ENCODE results near the gene GRM2. TPM values are rescaled to one million over a fixed set of nuclear protein-coding genes. Genes with fewer than 3 reads are reported as not detected.

GRM2 gene
- total and polyA plus RNA-seq, 2 of the 8 experiments (the other 6 are each of a cell fraction or from before 2014, with no cell fraction given), result 3.9 to 10.5 TPM

- peak in 1 of 2 experiments; percentile 33 for DNase-seq (ENCODE audit: low read depth in 1 of 2, low spot score in 2 of 2)
- Histone ChIP-seq H3K56ac (replicated peaks; ENCODE audit: insufficient read length, low read depth, low read length) (no peak overlapping the region), H2AFZ (ENCODE audit: low read length) (no peak overlapping the region), H3K4me2 (ENCODE audit: insufficient read depth in 1 of 2, low read depth in 2 of 2, low read length in 2 of 2) (no peak overlapping the region), H3K9ac (replicated peaks in 1 of 4; ENCODE audit: extremely low read depth in 1 of 4, low read depth in 3 of 4, low read length in 3 of 4) (no peak overlapping the region), H2AK5ac (ENCODE audit: low read depth, low read length) (no peak overlapping the region), H3K27ac (ENCODE audit: low read depth, low read length) (no peak overlapping the region), H3K36me3 (ENCODE audit: control insufficient read depth in 2 of 4, insufficient read depth in 4 of 4, low read length in 3 of 4) (no peaks in the 10 kb centered on the region), H3K23ac (ENCODE audit: insufficient read length) (no peak overlapping the region), H3K9me3 (ENCODE audit: insufficient read depth in 2 of 2, low read depth in 1 of 2, low read length in 1 of 2) (no peaks in the 10 kb centered on the region), H3K4me3 (ENCODE audit: extremely low read depth in 1 of 4, insufficient read depth in 2 of 4, low read depth in 3 of 4, low read length in 4 of 4) (no peak overlapping the region), H3K27me3 (replicated peaks in 1 of 4; ENCODE audit: control insufficient read depth in 3 of 4, extremely low read depth in 1 of 4, insufficient read depth in 3 of 4, low read length in 3 of 4) (peaks cover 10 to 19% (median 18%) of the 10 kb centered on the region in 4 experiments; a peak in 6 of 7 replicates), H2BK20ac (ENCODE audit: low read length) (no peak overlapping the region), H3K4me1 (replicated peaks in 1 of 4; ENCODE audit: control insufficient read depth in 3 of 4, insufficient read depth in 4 of 4, low read length in 3 of 4) (peaks cover 0 to 7% (median under 1%) of the 10 kb centered on the region in 4 experiments; a peak in 3 of 7 replicates), H3K79me2 (ENCODE audit: control insufficient read depth in 1 of 2, insufficient read depth in 2 of 2, low read length in 2 of 2) (no peaks in the 10 kb centered on the region), H4K8ac (ENCODE audit: extremely low read depth, insufficient read depth, low read length) (no peak overlapping the region), H2BK15ac (ENCODE audit: low read length) (no peak overlapping the region), H3K14ac (ENCODE audit: insufficient read length) (no peak overlapping the region), H3K4ac (replicated peaks; ENCODE audit: insufficient read length, low read depth, low read length) (no peak overlapping the region), H4K91ac (replicated peaks; ENCODE audit: insufficient read length, low read length) (no peak overlapping the region), H3K79me1 (ENCODE audit: low read depth, low read length) (no peaks in the 10 kb centered on the region), H4K20me1 (replicated peaks in 1 of 2; ENCODE audit: control insufficient read depth in 1 of 2, insufficient read depth in 2 of 2, low read length in 2 of 2) (peaks cover 2 to 12% of the 10 kb centered on the region in 2 experiments), H3K18ac (ENCODE audit: extremely low read depth, low read length) (no peak overlapping the region), H4K5ac (ENCODE audit: insufficient read length, low read depth, low read length) (no peak overlapping the region), H2BK5ac (ENCODE audit: low read depth, low read length) (no peak overlapping the region), H2BK120ac (replicated peaks; ENCODE audit: low read depth, low read length) (no peak overlapping the region), H2BK12ac (ENCODE audit: low read depth, low read length) (no peak overlapping the region), H3K23me2 (ENCODE audit: low read depth, low read length) (peaks cover 5% of the 10 kb centered on the region; the same call in 1 of the 2 replicates)
- WGBS, 2 experiments (ENCODE audit: extremely low coverage in 1 of 2, insufficient coverage in 1 of 2, insufficient read length in 1 of 2, insufficient replicate concordance in 2 of 2, low coverage in 1 of 2, low lambda C conversion rate in 2 of 2, missing lambda C conversion rate in 1 of 2), result 91% methylated on average over 20 of the region's 20 CpGs; no CpG with 5 or more reads in 1 of the 2 experiments
- ChIA-PET CTCF (ENCODE audit: partially characterized antibody) (interaction anchor here (1.4 to 2.1 kb wide), 4 partner anchors 31 to 89 kb away, joined by 3 to 9 read pairs (median 6); no protein-coding TSS in a partner anchor), POLR2A (ENCODE audit: partially characterized antibody) (interaction anchor here (0.7 to 1.6 kb wide), 2 partner anchors 8 to 14 kb away, joined by 3 to 4 read pairs; no protein-coding TSS in a partner anchor)
- no peak for FAIRE-seq
- no peak for TF ChIP-seq PHF8 (conservative IDR thresholded peaks at IDR 0.05; ENCODE audit: low read depth, low read length)
- no peak for TF ChIP-seq EP300 (IDR thresholded peaks at IDR 0.05; ENCODE audit: borderline replicate concordance in 1 of 2, low read depth in 2 of 2, low read length in 2 of 2)
- TF ChIP-seq CREB1 (IDR thresholded peaks at IDR 0.05), result no peak
- no peak for TF ChIP-seq EGR1 (IDR thresholded peaks at IDR 0.05; ENCODE audit: borderline replicate concordance, low read depth, low read length)
- TF ChIP-seq ASH2L (IDR thresholded peaks at IDR 0.05; ENCODE audit: low read length), result no peak
- no peak for TF ChIP-seq KDM5A (IDR thresholded peaks at IDR 0.05; ENCODE audit: low read length)
- no peak for TF ChIP-seq NANOG (IDR thresholded peaks at IDR 0.05; ENCODE audit: insufficient read depth, low read depth, low read length, poor library complexity, severe bottlenecking)
- TF ChIP-seq TEAD4 (IDR thresholded peaks at IDR 0.05; ENCODE audit: low read depth, low read length), result no peak
- TF ChIP-seq SIX5 (IDR thresholded peaks at IDR 0.05; ENCODE audit: low read depth, low read length), result no peak
- TF ChIP-seq, protein P1, sequence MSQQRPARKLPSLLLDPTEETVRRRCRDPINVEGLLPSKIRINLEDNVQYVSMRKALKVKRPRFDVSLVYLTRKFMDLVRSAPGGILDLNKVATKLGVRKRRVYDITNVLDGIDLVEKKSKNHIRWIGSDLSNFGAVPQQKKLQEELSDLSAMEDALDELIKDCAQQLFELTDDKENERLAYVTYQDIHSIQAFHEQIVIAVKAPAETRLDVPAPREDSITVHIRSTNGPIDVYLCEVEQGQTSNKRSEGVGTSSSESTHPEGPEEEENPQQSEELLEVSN (IDR thresholded peaks at IDR 0.05), result no peak
- TF ChIP-seq FOSL1 (IDR thresholded peaks at IDR 0.05; ENCODE audit: insufficient read depth, low read depth, low read length), result no peak
Observed at GRCh38 chr3:51712511-51712931, 5.7 kb downstream of the GRM2 start.

Measured in H1 (cell line).